ENCODE data around the gene SLC23A1. TPM values are rescaled to one million over a fixed set of nuclear protein-coding genes. Genes with fewer than 3 reads are reported as not detected.

The SLC23A1 gene
- total and polyA plus RNA-seq, 2 of the 13 experiments (the other 11 are each of a cell fraction or from before 2014, with no cell fraction given), result 6.0 to 6.6 TPM

- no peak for TF ChIP-seq ZNF639 (CRISPR knock-in tag; conservative IDR thresholded peaks at IDR 0.05)
- TF ChIP-seq PRPF4 (IDR thresholded peaks at IDR 0.05; ENCODE audit: low read depth, low read length, poor library complexity, severe bottlenecking), result no peak
- no peak for TF ChIP-seq ZNF503 (CRISPR knock-in tag; IDR thresholded peaks at IDR 0.05)
- TF ChIP-seq CSRNP1 (CRISPR knock-in tag; IDR thresholded peaks at IDR 0.05), result 0 out of 2 replicates have a peak, but pooled peaks have one; percentile 9
- TF ChIP-seq PREB (CRISPR knock-in tag; IDR thresholded peaks at IDR 0.05), result no peak
- no peak for TF ChIP-seq ZBTB21 (CRISPR knock-in tag; IDR thresholded peaks at IDR 0.05)
- TF ChIP-seq ZBTB43 (CRISPR knock-in tag; conservative IDR thresholded peaks at IDR 0.05), result no peak; the same call in 1 of the 2 replicates
- no peak for TF ChIP-seq ZNF609 (CRISPR knock-in tag; IDR thresholded peaks at IDR 0.05; ENCODE audit: borderline replicate concordance)
- no peak for TF ChIP-seq PCBP2 (optimal IDR thresholded peaks at IDR 0.05; ENCODE audit: low read depth, low read length, poor library complexity, severe bottlenecking)
- peak; percentile 42; the same call in 1 of the 2 replicates for TF ChIP-seq ZSCAN31 (CRISPR knock-in tag; IDR thresholded peaks at IDR 0.05; ENCODE audit: low read depth)
- TF ChIP-seq HNF1B (CRISPR knock-in tag; IDR thresholded peaks at IDR 0.05), result no peak
Observed at GRCh38 chr5:139385061-139386049, 2.3 kb upstream of the SLC23A1 start (continued).

Measured in HepG2 (cell line).